Colonic mucosa (tissue), 4 donors: ENCODE results near the gene TSPAN9. TPM values are rescaled to one million over a fixed set of nuclear protein-coding genes. Genes with fewer than 3 reads are reported as not detected.

Experiments
- DNase-seq: peaks from one replicate; pipeline ENCODE4 v3.0.0-alpha.2; 2020
- H3K27ac ChIP-seq: fragments of 200-600 bp; one replicate; pipeline ENCODE4 v1.8.0; 2021
- H3K27me3 ChIP-seq: fragments of 200-600 bp; one replicate; pipeline ENCODE4 v1.8.0; 2021
- H3K36me3 ChIP-seq: fragments of 200-600 bp; one replicate; pipeline ENCODE4 v1.8.0; 2021
- H3K4me1 ChIP-seq: fragments of 200-600 bp; one replicate; pipeline ENCODE4 v1.8.0; 2021; ENCODE audit warnings: mild to moderate bottlenecking
- H3K4me3 ChIP-seq: fragments of 200-600 bp; one replicate; pipeline ENCODE4 v1.8.0; 2021
- H3K9ac ChIP-seq, 2 donors: one replicate each; pipeline ENCODE4 v1.7.0; 2013; ENCODE audit warnings: control low read depth in 2 of 2, low read depth in 2 of 2, low read length in 2 of 2
- H3K9me3 ChIP-seq: fragments of 200-600 bp; one replicate; pipeline ENCODE4 v1.8.0; 2021
- intact Hi-C: fragments of 100-400 bp; cut with DNase I; formaldehyde crosslinking; loops from one replicate; pipeline ENCODE4 v1.14.1; 2022
- total RNA-seq, 2 donors: library from RNA; stranded (reverse); fragmentation: NEBNext Ultra II Directional in 1 of 2; extraction: Animal tissue kit (Norgen Biotek cat#: 25700) in 1 of 2; gene quantifications; one replicate each; pipeline ENCODE4 v1.2.1, GENCODE V29; 2021
- TF ChIP-seq, protein P1 (sequence below): fragments of 200-600 bp; IDR thresholded peaks from one replicate; pipeline ENCODE4 v1.8.0; 2022; ENCODE audit warnings: antibody characterized with exemption, mild to moderate bottlenecking
- donor health status: healthy.
- donor health status: DM: no; HTN: no; CAD: no.
- donor health status: DM: no; HTN: no; CAD: no.

Gene TSPAN9
- total RNA-seq, 2 donors from 2014 or later: 4.7 to 9.9 TPM

DNA sequence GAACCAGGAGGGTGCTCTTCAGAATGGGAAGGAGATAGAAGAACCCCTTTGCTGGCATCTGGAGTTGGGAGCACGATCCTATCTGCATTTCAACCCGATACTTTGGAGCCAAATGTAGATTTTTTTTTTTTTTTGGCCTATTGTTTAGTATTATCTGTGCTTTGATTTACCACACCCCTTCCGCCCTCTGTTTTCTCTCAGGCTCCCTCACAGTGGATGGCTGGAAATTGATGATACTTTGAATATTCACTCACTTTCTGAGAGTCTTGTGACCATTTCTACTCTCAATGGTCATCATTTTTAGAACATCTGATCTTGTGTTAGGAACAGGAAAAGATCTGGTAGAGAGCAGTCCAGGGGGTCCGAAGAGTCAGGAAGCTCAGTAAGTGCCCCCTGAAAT, 9.0 kb downstream of the TSPAN9 start:
- Histone ChIP-seq H3K4me1 (no peaks in the 10 kb centered on the region), H3K36me3 (no peaks in the 10 kb centered on the region), H3K4me3 (no peak overlapping the region), H3K27ac (no peak overlapping the region), H3K9me3 (no peaks in the 10 kb centered on the region), H3K9ac (no peak overlapping the region), H3K27me3 (no peaks in the 10 kb centered on the region)
- intact Hi-C loops: no loop called here
- TF ChIP-seq, protein P1, sequence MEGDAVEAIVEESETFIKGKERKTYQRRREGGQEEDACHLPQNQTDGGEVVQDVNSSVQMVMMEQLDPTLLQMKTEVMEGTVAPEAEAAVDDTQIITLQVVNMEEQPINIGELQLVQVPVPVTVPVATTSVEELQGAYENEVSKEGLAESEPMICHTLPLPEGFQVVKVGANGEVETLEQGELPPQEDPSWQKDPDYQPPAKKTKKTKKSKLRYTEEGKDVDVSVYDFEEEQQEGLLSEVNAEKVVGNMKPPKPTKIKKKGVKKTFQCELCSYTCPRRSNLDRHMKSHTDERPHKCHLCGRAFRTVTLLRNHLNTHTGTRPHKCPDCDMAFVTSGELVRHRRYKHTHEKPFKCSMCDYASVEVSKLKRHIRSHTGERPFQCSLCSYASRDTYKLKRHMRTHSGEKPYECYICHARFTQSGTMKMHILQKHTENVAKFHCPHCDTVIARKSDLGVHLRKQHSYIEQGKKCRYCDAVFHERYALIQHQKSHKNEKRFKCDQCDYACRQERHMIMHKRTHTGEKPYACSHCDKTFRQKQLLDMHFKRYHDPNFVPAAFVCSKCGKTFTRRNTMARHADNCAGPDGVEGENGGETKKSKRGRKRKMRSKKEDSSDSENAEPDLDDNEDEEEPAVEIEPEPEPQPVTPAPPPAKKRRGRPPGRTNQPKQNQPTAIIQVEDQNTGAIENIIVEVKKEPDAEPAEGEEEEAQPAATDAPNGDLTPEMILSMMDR: no peak
- DNase-seq: no peak

- no peaks in the 10 kb centered on the region for H3K27me3 ChIP-seq
- no peaks in the 10 kb centered on the region for H3K4me1 ChIP-seq
- H3K4me3 ChIP-seq: no peak overlapping the region
- no peak overlapping the region for H3K9ac ChIP-seq
- DNase-seq: no peak
- no peaks in the 10 kb centered on the region for H3K9me3 ChIP-seq
- TF ChIP-seq, protein P1: no peak
- intact Hi-C loops: no loop called here
- no peak overlapping the region for H3K27ac ChIP-seq
- no peaks in the 10 kb centered on the region for H3K36me3 ChIP-seq
Observed at GRCh38 chr12:3086729-3087323, 9.6 kb downstream of the TSPAN9 start.

DNA sequence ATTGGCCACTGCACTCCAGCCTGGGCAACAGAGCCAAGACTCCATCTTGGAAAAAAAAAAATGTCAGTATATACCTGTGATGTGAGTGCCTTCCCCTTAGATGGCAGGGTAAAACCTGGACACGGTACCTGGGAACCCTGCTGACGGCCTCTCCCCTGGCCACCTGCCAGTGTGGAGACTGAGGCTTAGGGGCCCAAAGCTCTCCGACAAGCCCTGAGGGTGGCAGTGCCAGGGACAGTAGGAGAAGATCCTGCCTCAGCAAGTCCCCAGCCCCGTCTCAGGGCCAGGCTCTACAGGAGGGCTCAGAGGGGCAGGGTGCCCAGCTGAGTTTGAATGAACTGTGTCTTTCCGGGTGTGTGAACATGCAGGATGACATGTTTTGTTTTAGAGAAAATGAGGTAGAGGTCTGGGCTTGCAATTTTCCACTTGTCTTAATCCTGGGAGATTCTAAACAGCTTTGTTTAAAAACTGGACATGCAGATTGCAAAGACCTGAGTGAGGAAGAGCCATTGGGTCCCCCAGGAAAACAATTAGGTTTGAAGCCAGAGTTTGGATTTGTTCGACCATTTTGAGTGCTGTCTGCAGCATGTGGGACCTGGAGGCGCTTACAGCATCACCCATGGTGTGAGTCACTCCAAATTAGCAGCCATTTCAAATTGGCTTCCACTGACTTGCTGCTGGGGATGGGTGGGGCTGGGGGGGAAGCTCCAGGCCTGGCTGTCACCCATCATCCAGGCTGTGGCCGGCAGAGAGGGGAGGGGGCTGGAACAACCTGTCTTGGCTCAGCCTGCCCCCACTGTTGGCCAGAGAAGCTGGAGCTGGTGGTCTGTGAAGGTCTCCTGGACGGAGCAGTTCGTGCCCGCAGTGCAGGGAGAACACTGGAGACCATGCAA, 10.8 kb downstream of the TSPAN9 start:
- Histone ChIP-seq H3K4me1 (no peaks in the 10 kb centered on the region), H3K9me3 (no peaks in the 10 kb centered on the region), H3K4me3 (no peak overlapping the region), H3K27me3 (no peaks in the 10 kb centered on the region), H3K9ac (no peak overlapping the region), H3K36me3 (no peaks in the 10 kb centered on the region), H3K27ac (no peak overlapping the region)
- intact Hi-C loops: no loop called here
- TF ChIP-seq, protein P1: no peak
- DNase-seq: no peak

DNA sequence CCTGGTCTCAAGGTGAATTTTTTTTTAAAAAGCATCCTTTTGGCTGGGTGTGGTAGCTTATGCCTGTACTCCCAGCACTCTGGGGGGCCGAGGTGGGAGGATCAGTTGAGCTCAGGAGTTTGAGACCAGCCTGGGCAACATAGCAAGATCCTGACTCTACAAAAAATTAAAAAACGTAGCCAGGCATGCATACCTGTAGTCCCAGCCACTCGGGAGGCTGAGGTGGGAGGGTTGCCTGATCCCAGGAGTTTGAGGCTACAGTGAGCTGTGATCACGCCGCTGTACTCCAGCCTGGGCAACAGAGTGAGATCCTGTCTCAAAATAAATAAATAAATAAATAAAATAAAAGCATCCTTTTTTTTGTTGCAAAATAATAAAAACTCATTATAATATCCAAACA, 12.4 kb downstream of the TSPAN9 start:
- Histone ChIP-seq H3K9me3 (no peaks in the 10 kb centered on the region), H3K4me1 (no peaks in the 10 kb centered on the region), H3K27me3 (no peaks in the 10 kb centered on the region), H3K36me3 (no peaks in the 10 kb centered on the region), H3K27ac (no peak overlapping the region), H3K4me3 (no peak overlapping the region), H3K9ac (no peak overlapping the region)
- TF ChIP-seq, protein P1: no peak
- no peak for DNase-seq
- intact Hi-C loops: no loop called here

DNA sequence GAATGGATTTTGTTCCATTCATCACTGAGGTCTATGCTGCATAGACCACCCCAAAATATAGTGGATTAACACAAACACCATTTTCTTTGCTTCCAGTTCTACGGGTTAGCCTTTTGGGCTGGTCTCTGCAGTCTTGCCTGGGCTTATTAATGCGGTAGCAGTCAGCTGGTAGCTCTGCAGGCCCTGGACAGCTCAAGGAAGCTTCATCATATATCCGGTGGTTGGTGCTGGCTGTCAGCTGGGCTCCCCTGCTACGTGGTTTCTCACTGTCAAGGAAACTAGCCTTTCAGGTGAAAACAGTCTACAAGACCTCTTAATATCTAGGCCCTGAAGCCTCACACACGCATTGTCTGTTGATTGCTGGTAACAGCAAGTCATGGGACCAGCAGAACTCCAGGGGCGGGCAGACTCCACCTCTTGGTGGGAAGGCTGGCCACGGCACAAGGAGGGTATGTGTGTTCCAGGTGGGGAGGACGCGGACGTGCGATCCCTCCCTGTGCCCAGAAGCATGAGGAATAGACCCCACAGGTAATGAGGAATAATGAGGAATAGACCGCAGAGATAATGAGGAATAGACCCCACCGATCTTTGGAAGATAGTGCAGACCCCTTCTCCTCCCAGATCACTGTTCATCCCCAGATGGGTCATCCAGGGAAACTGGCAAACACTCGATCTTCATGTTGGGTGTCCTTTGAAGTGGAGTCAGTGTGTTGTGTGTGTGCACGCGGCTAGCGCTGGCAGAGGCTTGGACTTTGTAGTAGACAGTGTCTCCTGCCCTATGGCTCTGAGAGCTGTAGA, 13.3 kb downstream of the TSPAN9 start:
- Histone ChIP-seq H3K4me1 (no peaks in the 10 kb centered on the region), H3K36me3 (no peaks in the 10 kb centered on the region), H3K9me3 (no peaks in the 10 kb centered on the region), H3K27me3 (no peaks in the 10 kb centered on the region), H3K27ac (no peak overlapping the region), H3K4me3 (no peak overlapping the region), H3K9ac (no peak overlapping the region)
- no peak for DNase-seq
- intact Hi-C loops: no loop called here
- TF ChIP-seq, protein P1: no peak
